SH-SY5Y (cell line): ENCODE results near the gene SPSB1.

Source experiments
- GATA2 ChIP-seq: IDR thresholded peaks from 2 replicates; pipeline ENCODE4 v1.6.1; 2011; ENCODE audit warnings: mild to moderate bottlenecking, low read depth, low read length
- GATA3 ChIP-seq: IDR thresholded peaks from 2 replicates; pipeline ENCODE4 v1.6.1; 2011; ENCODE audit warnings: low read depth, mild to moderate bottlenecking, low read length, moderate library complexity

DNA sequence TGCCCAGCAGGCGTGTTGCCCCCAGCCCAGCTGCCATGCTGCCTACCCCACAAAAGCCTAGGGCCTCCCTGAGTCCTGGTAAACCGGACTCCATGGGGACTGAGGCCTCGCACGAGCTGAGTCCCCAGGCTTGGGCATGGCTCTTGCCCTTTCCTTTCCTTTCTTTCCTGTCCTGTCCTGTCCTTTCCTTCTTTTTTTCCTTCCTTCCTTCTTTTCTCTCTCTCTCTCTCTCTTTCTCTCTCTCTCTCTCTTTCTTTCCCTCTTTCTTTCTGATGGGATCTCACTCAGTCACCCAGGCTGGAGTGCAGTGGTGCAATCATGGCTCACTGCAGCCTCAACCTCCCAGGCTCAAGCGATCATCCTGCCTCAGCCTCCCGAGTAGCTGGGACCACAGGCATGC is 104.4 kb downstream of the SPSB1 start:
- TF ChIP-seq GATA3 (no peak), GATA2 (no peak)
